Type B pancreatic cell (in vitro differentiated cells): ENCODE results near the gene RAPGEF1. TPM values are rescaled to one million over a fixed set of nuclear protein-coding genes. Genes with fewer than 3 reads are reported as not detected.

Experiments
- DNase-seq: peaks from one replicate; pipeline ENCODE4 v3.0.0; 2021; ENCODE audit warnings: mixed read lengths; ENCODE audit not compliant: unreplicated experiment; ENCODE audit errors: extremely low spot score
- H3K27ac Mint-ChIP-seq: 2 replicates; pipeline ENCODE4 v1.8.0; 2021; ENCODE audit warnings: mild to moderate bottlenecking, mixed read lengths
- H3K27me3 Mint-ChIP-seq: 2 replicates; pipeline ENCODE4 v1.8.0; 2021; ENCODE audit warnings: mixed read lengths
- H3K36me3 Mint-ChIP-seq: 2 replicates; pipeline ENCODE4 v1.8.0; 2021; ENCODE audit warnings: mixed read lengths
- H3K4me1 Mint-ChIP-seq: one replicate; pipeline ENCODE4 v1.8.0; 2021; ENCODE audit warnings: mixed read lengths; ENCODE audit not compliant: unreplicated experiment
- H3K4me3 Mint-ChIP-seq: 2 replicates; pipeline ENCODE4 v1.8.0; 2021; ENCODE audit warnings: mild to moderate bottlenecking, mixed read lengths
- H3K9me3 Mint-ChIP-seq: 2 replicates; pipeline ENCODE4 v1.8.0; 2021; ENCODE audit warnings: mixed read lengths
- CTCF ChIP-seq: fragments of 200-600 bp; sonication (generic); conservative IDR thresholded peaks from 2 replicates; pipeline ENCODE4 v1.5.0; 2021; ENCODE audit warnings: antibody characterized with exemption, mild to moderate bottlenecking
- total RNA-seq: library from RNA; stranded (reverse); gene quantifications from 2 replicates; pipeline ENCODE4 v1.2.1, GENCODE V29; 2021; ENCODE audit warnings: low replicate concordance

Gene RAPGEF1
- total RNA-seq, 1 donor from 2014 or later = 45.9 TPM

- H3K9me3 Mint-ChIP-seq = no peaks in the 10 kb centered on the region
- no peak for DNase-seq
- H3K27me3 Mint-ChIP-seq = no peaks in the 10 kb centered on the region
- TF ChIP-seq CTCF = no peak
- H3K4me1 Mint-ChIP-seq = peaks cover 67% of the 10 kb centered on the region
- no peak overlapping the region for H3K4me3 Mint-ChIP-seq
- H3K27ac Mint-ChIP-seq = peak overlapping the region; percentile 40
- peaks cover 3% of the 10 kb centered on the region for H3K36me3 Mint-ChIP-seq
Observed at GRCh38 chr9:131731644-131732043, 8.2 kb downstream of the RAPGEF1 start.

GRCh38 chr9:131731237-131731636 is 8.6 kb downstream of the RAPGEF1 start:
- Mint-ChIP-seq H3K27me3 (no peaks in the 10 kb centered on the region), H3K4me3 (no peak overlapping the region), H3K9me3 (no peaks in the 10 kb centered on the region), H3K27ac (peak overlapping the region; percentile 40), H3K4me1 (peaks cover 63% of the 10 kb centered on the region), H3K36me3 (peaks cover 3% of the 10 kb centered on the region)
- no peak for DNase-seq
- no peak for TF ChIP-seq CTCF

GRCh38 chr9:131728961-131729360 is 10.9 kb downstream of the RAPGEF1 start:
- Mint-ChIP-seq H3K9me3 (no peaks in the 10 kb centered on the region), H3K27me3 (no peaks in the 10 kb centered on the region), H3K27ac (peak overlapping the region; percentile 73), H3K4me1 (peaks cover 41% of the 10 kb centered on the region), H3K4me3 (no peak overlapping the region), H3K36me3 (peaks cover 4% of the 10 kb centered on the region)
- no peak for TF ChIP-seq CTCF
- DNase-seq = no peak

- Mint-ChIP-seq H3K27ac (peak overlapping the region; percentile 73), H3K4me1 (peaks cover 37% of the 10 kb centered on the region), H3K36me3 (peaks cover 4% of the 10 kb centered on the region), H3K9me3 (no peaks in the 10 kb centered on the region), H3K27me3 (no peaks in the 10 kb centered on the region), H3K4me3 (no peak overlapping the region)
- no peak for TF ChIP-seq CTCF
- no peak for DNase-seq
Observed at GRCh38 chr9:131728546-131728910, 11.3 kb downstream of the RAPGEF1 start.

GRCh38 chr9:131727795-131728545 is 11.9 kb downstream of the RAPGEF1 start:
- Mint-ChIP-seq H3K27ac (peak overlapping the region; percentile 73), H3K4me1 (peaks cover 33% of the 10 kb centered on the region), H3K27me3 (no peaks in the 10 kb centered on the region), H3K4me3 (no peak overlapping the region), H3K9me3 (no peaks in the 10 kb centered on the region), H3K36me3 (peaks cover 4% of the 10 kb centered on the region)
- DNase-seq = no peak
- TF ChIP-seq CTCF = no peak
